Pancreas (tissue), 10 donors: ENCODE measurements around the gene TENM4. TPM values are rescaled to one million over a fixed set of nuclear protein-coding genes. Genes with fewer than 3 reads are reported as not detected.
"Not testable (repeated sequence)": the region's sequence is repeated elsewhere in the genome, so short reads cannot be mapped to it uniquely, and the experiment has no call there.

Experiments used
- ATAC-seq, 4 donors: fragments of 200-7000 bp; cut with Tn5 transposase; one replicate each; pipeline versions ENCODE4 v1.8.0 to v1.9.1; 2020; ENCODE audit warnings: mild to moderate bottlenecking in 4 of 4, moderate library complexity in 4 of 4
- DNase-seq, 6 donors: peaks; one replicate each; pipeline ENCODE4 v3.0.0-alpha.2; 2020
- FAIRE-seq: peaks from 2 replicates; lab custom pipeline; 2012; peaks lifted over from hg19 to GRCh38; lab: Jason Lieb, UNC
- H3K27ac ChIP-seq, 4 donors: fragments of 200-600 bp; sonication (generic); 1 replicate in 3 of 4; 2 replicates in 1 of 4; pipeline versions ENCODE4 v1.5.0 to v1.8.0; 2020
- H3K27me3 ChIP-seq, 4 donors: fragments of 200-600 bp; one replicate each; pipeline ENCODE4 v1.8.0; 2021
- H3K36me3 ChIP-seq, 3 donors: fragments of 200-600 bp; sonication (generic) in 1 of 3; one replicate each; pipeline versions ENCODE4 v1.5.0 to v1.8.0; 2020 to 2021
- H3K4me1 ChIP-seq, 3 donors: fragments of 200-600 bp; one replicate each; pipeline ENCODE4 v1.8.0; 2021
- H3K4me3 ChIP-seq, 4 donors: fragments of 200-600 bp; sonication (generic) in 2 of 4; one replicate each; pipeline versions ENCODE4 v1.5.0 to v1.8.0; 2020 to 2021
- H3K9me3 ChIP-seq, 4 donors: fragments of 200-600 bp; one replicate each; pipeline ENCODE4 v1.8.0; 2021
- CTCF ChIP-seq, 4 donors: fragments of 200-600 bp; sonication (generic) in 3 of 4; IDR thresholded peaks; one replicate each; pipeline versions ENCODE4 v1.5.0 to v1.8.0; 2021; ENCODE audit warnings: antibody characterized with exemption in 4 of 4
- WGBS, 2 donors: extraction: QIAGEN DNeasy Blood & Tissue Kit; methylation state at CpG; one replicate each; pipeline ENCODE4 v1.1.7; 2013; 5-methylcytosine and 5-hydroxymethylcytosine counted together
- intact Hi-C, 3 donors: fragments of 100-400 bp; cut with DNase I; formaldehyde crosslinking; loops; one replicate each; pipeline versions ENCODE4 v1.11.1 to v1.14.2; 2022
- polyA plus RNA-seq, 2 donors: library from polyadenylated mRNA; stranded (reverse); fragments of 200-250 nt; gene quantifications; one replicate each; pipeline ENCODE4 v1.2.3, GENCODE V29; 2013
- total RNA-seq, 6 donors: library from RNA; stranded (reverse); fragmentation: NEBNext Ultra II Directional in 4 of 6; extraction: Animal tissue kit (Norgen Biotek cat#: 25700) in 4 of 6; gene quantifications; one replicate each; pipeline versions ENCODE4 v1.2.1 to v1.2.4, GENCODE V29; 2021 to 2023
- donor health status: healthy with polysubstance abuse.
- donor health status: DM: no; HTN: no; CAD: no; lungs with moderate emphysema.
- donor health status: DM: no; HTN: no; CAD: no.
- donor health status: control.
- donor health status: control.
- donor health status: Bipolar disorder and iron deficiency.
- donor health status: DM: yes; HTN: yes; CAD: no.
- donor health status: DM: no; HTN: no; CAD: no.
- donor health status: DM: no; HTN: no; CAD: no.
- donor health status: DM: yes; HTN: yes; CAD: no.

The TENM4 gene
- total and polyA plus RNA-seq, 8 donors: 0.37 to 6.8 (median 1.3) TPM

- 70 to 80% methylated on average over 3 of the region's 3 CpGs for WGBS, 2 donors
- no peak for FAIRE-seq
- intact Hi-C loops: no loop called here
Measured at GRCh38 chr11:78829146-78829545, 611.7 kb downstream of the TENM4 start.

GRCh38 chr11:78828676-78829075, 612.2 kb downstream of the TENM4 start:
- Histone ChIP-seq H3K27ac (peak overlapping the region in 1 of 4 donors; percentile 16), H3K36me3 (no peaks in the 10 kb centered on the region), H3K4me3 (no peak overlapping the region), H3K4me1 (peaks cover 0 to 4% (median 4%) of the 10 kb centered on the region in 3 donors), H3K9me3 (no peaks in the 10 kb centered on the region), H3K27me3 (no peaks in the 10 kb centered on the region)
- peak in 2 of 4 donors; percentile 43 to 61 for ATAC-seq
- FAIRE-seq: no peak
- no peak for TF ChIP-seq CTCF (IDR thresholded peaks at IDR 0.05)
- DNase-seq: no peak
- 94 to 97% methylated on average over 1 of the region's 1 CpG for WGBS, 2 donors
- intact Hi-C loops: no loop called here

More at GRCh38 chr11:78829146-78829545, 611.7 kb downstream of the TENM4 start:
- ATAC-seq (no peak), DNase-seq (no peak)
- H3K27me3 ChIP-seq: no peaks in the 10 kb centered on the region
- peak overlapping the region in 1 of 4 donors; percentile 16 for H3K27ac ChIP-seq
- H3K36me3 ChIP-seq: no peaks in the 10 kb centered on the region
- no peak for TF ChIP-seq CTCF (IDR thresholded peaks at IDR 0.05)
- no peak overlapping the region for H3K4me3 ChIP-seq
- H3K4me1 ChIP-seq: no peaks in the 10 kb centered on the region
- H3K9me3 ChIP-seq: no peaks in the 10 kb centered on the region

- DNase-seq, ATAC-seq, H3K4me1 ChIP-seq, intact Hi-C loops, H3K36me3 ChIP-seq, FAIRE-seq, H3K9me3 ChIP-seq, H3K4me3 ChIP-seq, H3K27me3 ChIP-seq, H3K27ac ChIP-seq: not testable (repeated sequence)
- 91 to 94% methylated on average over 4 of the region's 4 CpGs for WGBS, 2 donors
Measured at GRCh38 chr11:78827291-78827690, 613.5 kb downstream of the TENM4 start.

GRCh38 chr11:78825591-78826020, 615.2 kb downstream of the TENM4 start:
- intact Hi-C loops: no loop called here
- FAIRE-seq: no peak
- no peak for TF ChIP-seq CTCF (IDR thresholded peaks at IDR 0.05)
- Histone ChIP-seq H3K27ac (no peak overlapping the region), H3K4me3 (no peak overlapping the region), H3K36me3 (no peaks in the 10 kb centered on the region), H3K9me3 (no peaks in the 10 kb centered on the region), H3K4me1 (peaks cover 0 to 7% (median 4%) of the 10 kb centered on the region in 3 donors), H3K27me3 (no peaks in the 10 kb centered on the region)
- DNase-seq: no peak
- ATAC-seq: no peak
- WGBS, 2 donors: 91 to 92% methylated on average over 1 of the region's 1 CpG

GRCh38 chr11:78823588-78823987, 617.2 kb downstream of the TENM4 start:
- DNase-seq (no peak), FAIRE-seq (no peak)
- 27% methylated on average over 9 of the region's 9 CpGs for WGBS, 2 donors

More at GRCh38 chr11:78823588-78823987, 617.2 kb downstream of the TENM4 start:
- intact Hi-C loops: no loop called here
- no peaks in the 10 kb centered on the region for H3K36me3 ChIP-seq
- H3K27ac ChIP-seq: no peak overlapping the region
- H3K4me1 ChIP-seq: peaks cover 0 to 7% (median 4%) of the 10 kb centered on the region in 3 donors
- no peak overlapping the region for H3K4me3 ChIP-seq
- H3K9me3 ChIP-seq: no peaks in the 10 kb centered on the region
- no peak for TF ChIP-seq CTCF (IDR thresholded peaks at IDR 0.05)
- ATAC-seq: peak; percentile 51 to 66 (median 58)
- H3K27me3 ChIP-seq: no peaks in the 10 kb centered on the region
